T-helper 1 cell treated with Interleukin-12 subunit alpha and Interleukin-12 subunit beta and Interleukin-4 antibody, amounts not matched to agents 30 μg/mL and 1 μg/mL, for 36 hours (primary cell): Measurements from ENCODE around the gene ADGRV1.
"Not testable (repeated sequence)": the region's sequence is repeated elsewhere in the genome, so short reads cannot be mapped to it uniquely, and the experiment has no call there.

Experiments used
- H3K27ac Mint-ChIP-seq: one replicate; pipeline ENCODE4 v1.8.0; 2021; ENCODE audit warnings: mild to moderate bottlenecking, mixed read lengths
- H3K27me3 Mint-ChIP-seq: one replicate; pipeline ENCODE4 v1.8.0; 2021; ENCODE audit warnings: low read depth, mixed read lengths
- H3K36me3 Mint-ChIP-seq: one replicate; pipeline ENCODE4 v1.8.0; 2021; ENCODE audit warnings: low read depth, mixed read lengths
- H3K4me1 Mint-ChIP-seq: one replicate; pipeline ENCODE4 v1.8.0; 2021; ENCODE audit warnings: low read depth, mixed read lengths
- H3K4me3 Mint-ChIP-seq: one replicate; pipeline ENCODE4 v1.8.0; 2021; ENCODE audit warnings: mild to moderate bottlenecking, moderate library complexity, mixed read lengths
- H3K9me3 Mint-ChIP-seq: one replicate; pipeline ENCODE4 v1.8.0; 2021; ENCODE audit warnings: mixed read lengths

Gene ADGRV1

DNA sequence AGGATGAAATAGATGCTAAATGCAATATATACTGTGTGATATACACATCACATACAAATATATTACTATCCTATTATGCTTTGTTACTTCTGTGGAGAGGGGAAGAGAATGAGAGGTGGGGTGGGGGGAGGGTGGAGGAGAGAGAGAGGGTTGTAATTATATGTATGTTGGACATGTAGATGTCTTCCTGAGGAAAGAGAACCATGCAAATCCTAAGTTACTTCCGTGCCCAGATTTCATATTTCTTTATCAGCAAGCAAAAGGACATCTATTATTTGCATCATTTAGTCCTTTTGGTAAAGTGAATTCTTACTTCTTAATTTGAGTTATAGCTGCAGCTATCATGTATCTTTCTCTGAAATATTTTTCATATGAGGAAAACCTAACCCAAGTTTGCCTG, 187.5 kb downstream of the ADGRV1 start:
- Mint-ChIP-seq H3K4me1 (no peaks in the 10 kb centered on the region), H3K27ac (no peak overlapping the region), H3K36me3 (no peaks in the 10 kb centered on the region), H3K27me3 (peaks cover 3% of the 10 kb centered on the region), H3K9me3 (no peaks in the 10 kb centered on the region), H3K4me3 (no peak overlapping the region)

GRCh38 chr5:90747175-90747574, 188.6 kb downstream of the ADGRV1 start:
- Mint-ChIP-seq H3K9me3 (no peaks in the 10 kb centered on the region), H3K4me1 (no peaks in the 10 kb centered on the region), H3K36me3 (no peaks in the 10 kb centered on the region), H3K27ac (no peak overlapping the region), H3K27me3 (peaks cover 3% of the 10 kb centered on the region), H3K4me3 (no peak overlapping the region)

- Mint-ChIP-seq H3K4me3 (no peak overlapping the region), H3K36me3 (no peaks in the 10 kb centered on the region), H3K4me1 (no peaks in the 10 kb centered on the region), H3K27ac (no peak overlapping the region), H3K27me3 (peaks cover 3% of the 10 kb centered on the region), H3K9me3 (no peaks in the 10 kb centered on the region)
Measured at GRCh38 chr5:90747693-90748092, 189.1 kb downstream of the ADGRV1 start.

GRCh38 chr5:90759119-90759518, 200.5 kb downstream of the ADGRV1 start:
- Mint-ChIP-seq H3K4me1 (no peaks in the 10 kb centered on the region), H3K27ac (no peak overlapping the region), H3K36me3 (no peaks in the 10 kb centered on the region), H3K4me3 (no peak overlapping the region), H3K9me3 (no peaks in the 10 kb centered on the region), H3K27me3 (no peaks in the 10 kb centered on the region)

DNA sequence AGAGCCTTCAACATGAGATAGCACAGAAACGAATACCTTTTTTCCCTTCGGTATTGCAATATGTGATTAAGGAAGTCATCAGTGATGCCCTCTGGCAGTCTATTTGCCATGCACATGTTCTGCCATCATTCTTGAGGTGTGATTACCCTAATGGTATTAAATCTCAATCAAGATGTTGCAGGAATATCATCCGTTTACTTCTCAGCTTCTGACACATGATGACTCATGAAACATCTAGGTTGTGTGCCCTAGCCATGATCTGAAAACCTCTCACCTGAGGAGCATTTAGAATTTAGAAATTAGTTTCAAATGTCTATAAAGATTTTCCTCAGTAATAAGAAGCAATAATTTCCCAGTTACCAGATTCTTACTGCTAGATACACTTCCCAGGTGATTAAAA, 209.1 kb downstream of the ADGRV1 start:
- Mint-ChIP-seq H3K27me3 (peaks cover 4% of the 10 kb centered on the region), H3K4me1 (no peaks in the 10 kb centered on the region), H3K27ac (no peak overlapping the region), H3K4me3 (no peak overlapping the region), H3K9me3 (no peaks in the 10 kb centered on the region), H3K36me3 (no peaks in the 10 kb centered on the region)

- not testable (repeated sequence) for H3K4me1 Mint-ChIP-seq, H3K27me3 Mint-ChIP-seq, H3K27ac Mint-ChIP-seq, H3K9me3 Mint-ChIP-seq, H3K4me3 Mint-ChIP-seq, H3K36me3 Mint-ChIP-seq
Measured at GRCh38 chr5:90770006-90770541, 211.5 kb downstream of the ADGRV1 start.

DNA sequence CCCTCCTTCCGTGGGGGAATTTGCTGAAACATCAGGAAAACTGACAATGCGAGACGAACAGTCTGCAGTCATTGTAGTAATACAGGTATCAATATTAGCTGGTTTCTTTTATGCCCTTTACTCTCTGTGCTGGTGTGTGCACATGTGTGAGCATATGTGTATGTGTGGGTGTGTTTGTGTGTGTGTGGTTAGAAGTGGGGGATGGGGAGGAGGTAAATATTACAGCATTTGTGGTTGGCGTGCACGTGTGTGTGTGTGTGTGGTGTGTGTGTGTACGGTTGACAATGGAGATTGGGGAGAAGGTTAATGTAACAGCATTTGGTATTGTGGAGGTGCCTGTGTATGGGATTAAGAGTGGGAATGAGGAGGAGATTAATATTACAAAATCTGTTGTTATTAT, 219.4 kb downstream of the ADGRV1 start:
- H3K27me3 Mint-ChIP-seq: no peaks in the 10 kb centered on the region
- no peaks in the 10 kb centered on the region for H3K9me3 Mint-ChIP-seq
- H3K4me1 Mint-ChIP-seq: no peaks in the 10 kb centered on the region
- no peaks in the 10 kb centered on the region for H3K36me3 Mint-ChIP-seq
- no peak overlapping the region for H3K4me3 Mint-ChIP-seq
- no peak overlapping the region for H3K27ac Mint-ChIP-seq

GRCh38 chr5:90783460-90784333, 225.1 kb downstream of the ADGRV1 start:
- Mint-ChIP-seq H3K36me3 (no peaks in the 10 kb centered on the region), H3K9me3 (no peaks in the 10 kb centered on the region), H3K4me3 (no peak overlapping the region), H3K27ac (no peak overlapping the region), H3K27me3 (peaks cover under 1% of the 10 kb centered on the region), H3K4me1 (no peaks in the 10 kb centered on the region)

- no peaks in the 10 kb centered on the region for H3K9me3 Mint-ChIP-seq
- no peaks in the 10 kb centered on the region for H3K4me1 Mint-ChIP-seq
- H3K27me3 Mint-ChIP-seq: peaks cover 6% of the 10 kb centered on the region
- H3K27ac Mint-ChIP-seq: no peak overlapping the region
- H3K4me3 Mint-ChIP-seq: no peak overlapping the region
- no peaks in the 10 kb centered on the region for H3K36me3 Mint-ChIP-seq
Measured at GRCh38 chr5:90786756-90787155, 228.2 kb downstream of the ADGRV1 start.

DNA sequence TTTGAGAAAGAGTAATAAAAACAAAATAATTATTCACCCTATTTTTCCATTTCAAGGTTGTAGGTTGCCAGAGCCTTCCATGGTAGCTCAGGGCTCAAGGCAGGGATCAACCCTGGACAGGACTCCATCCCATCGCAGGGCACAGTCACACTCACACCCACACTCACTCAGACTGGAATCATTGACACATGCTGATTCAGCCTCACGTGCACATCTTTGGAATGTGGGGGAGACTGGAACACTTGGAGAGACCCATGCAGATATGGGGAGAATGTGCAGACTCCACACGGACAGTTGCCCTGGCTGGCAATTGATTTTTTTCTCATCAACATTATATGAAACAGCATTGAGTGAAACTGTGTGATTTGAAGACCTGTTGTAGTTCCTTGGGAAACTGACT, 234.1 kb downstream of the ADGRV1 start:
- peaks cover 11% of the 10 kb centered on the region for H3K9me3 Mint-ChIP-seq
- H3K27ac Mint-ChIP-seq: no peak overlapping the region
- H3K36me3 Mint-ChIP-seq: no peaks in the 10 kb centered on the region
- H3K4me1 Mint-ChIP-seq: no peaks in the 10 kb centered on the region
- peaks cover 6% of the 10 kb centered on the region for H3K27me3 Mint-ChIP-seq
- H3K4me3 Mint-ChIP-seq: no peak overlapping the region

- Mint-ChIP-seq H3K27ac (no peak overlapping the region), H3K27me3 (peaks cover 6% of the 10 kb centered on the region), H3K4me1 (no peaks in the 10 kb centered on the region), H3K9me3 (peaks cover 11% of the 10 kb centered on the region), H3K4me3 (no peak overlapping the region), H3K36me3 (no peaks in the 10 kb centered on the region)
Measured at GRCh38 chr5:90793183-90793582, 234.6 kb downstream of the ADGRV1 start.

- H3K4me1 Mint-ChIP-seq, H3K27me3 Mint-ChIP-seq, H3K36me3 Mint-ChIP-seq, H3K27ac Mint-ChIP-seq, H3K4me3 Mint-ChIP-seq: not testable (repeated sequence)
- H3K9me3 Mint-ChIP-seq: peaks cover 11% of the 10 kb centered on the region
Measured at GRCh38 chr5:90796919-90797318, 238.3 kb downstream of the ADGRV1 start.

GRCh38 chr5:90800082-90800481, 241.5 kb downstream of the ADGRV1 start:
- not testable (repeated sequence) for H3K4me3 Mint-ChIP-seq, H3K27me3 Mint-ChIP-seq, H3K27ac Mint-ChIP-seq, H3K4me1 Mint-ChIP-seq, H3K36me3 Mint-ChIP-seq
- peaks cover 11% of the 10 kb centered on the region for H3K9me3 Mint-ChIP-seq

GRCh38 chr5:90800515-90800914, 241.9 kb downstream of the ADGRV1 start:
- H3K4me3 Mint-ChIP-seq, H3K27me3 Mint-ChIP-seq, H3K27ac Mint-ChIP-seq, H3K36me3 Mint-ChIP-seq, H3K4me1 Mint-ChIP-seq: not testable (repeated sequence)
- H3K9me3 Mint-ChIP-seq: peaks cover 11% of the 10 kb centered on the region

DNA sequence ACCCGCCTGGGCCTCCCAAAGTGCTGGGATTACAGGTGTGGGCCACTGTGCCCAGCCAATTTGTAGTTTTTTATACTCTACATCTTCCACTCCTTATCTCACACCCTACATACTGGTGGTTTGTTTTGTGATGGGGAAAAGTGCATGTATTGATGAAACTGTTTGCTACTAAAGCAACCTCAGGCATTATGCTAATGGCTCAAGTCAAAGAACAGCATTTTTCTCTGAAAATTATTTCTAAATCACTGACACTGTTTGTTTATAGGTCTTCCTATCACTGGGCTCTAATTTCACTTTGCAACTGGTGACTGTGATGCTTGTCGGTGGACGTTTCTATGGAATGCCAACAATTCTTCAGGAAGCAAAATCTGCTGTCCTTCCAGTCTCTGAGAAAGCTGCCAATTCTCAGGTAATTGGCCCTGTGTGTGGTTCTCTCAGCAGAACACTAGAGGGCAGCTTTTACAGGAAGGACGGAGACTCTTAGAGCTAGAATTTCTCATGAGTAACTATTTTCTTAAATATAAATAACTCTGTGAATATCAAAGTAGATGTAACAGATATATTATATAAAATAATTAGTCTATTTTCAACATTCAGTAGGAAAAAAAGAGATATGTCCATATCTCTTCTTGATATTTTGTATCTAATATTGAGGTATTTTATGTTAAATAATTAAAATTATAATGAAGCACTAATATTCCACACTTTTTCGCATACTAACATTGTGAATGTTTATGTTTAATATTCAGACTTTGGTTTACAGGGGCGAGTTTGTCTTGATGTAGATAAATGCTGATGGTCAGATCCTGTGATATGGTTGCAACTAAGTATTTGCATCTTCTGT, 244.1 kb downstream of the ADGRV1 start:
- no peak overlapping the region for H3K27ac Mint-ChIP-seq
- no peaks in the 10 kb centered on the region for H3K36me3 Mint-ChIP-seq
- no peaks in the 10 kb centered on the region for H3K9me3 Mint-ChIP-seq
- no peaks in the 10 kb centered on the region for H3K27me3 Mint-ChIP-seq
- no peak overlapping the region for H3K4me3 Mint-ChIP-seq
- H3K4me1 Mint-ChIP-seq: no peaks in the 10 kb centered on the region
